ENCODE results near the gene ABCA8. TPM values are rescaled to one million over a fixed set of nuclear protein-coding genes. Genes with fewer than 3 reads are reported as not detected.
A peak's percentile ranks its signal among the peaks of the same experiment; 100 is the strongest.

Gene ABCA8
- total and polyA plus RNA-seq, 2 of the 8 experiments (the other 6 are each of a cell fraction or from before 2014, with no cell fraction given): not detected

DNA sequence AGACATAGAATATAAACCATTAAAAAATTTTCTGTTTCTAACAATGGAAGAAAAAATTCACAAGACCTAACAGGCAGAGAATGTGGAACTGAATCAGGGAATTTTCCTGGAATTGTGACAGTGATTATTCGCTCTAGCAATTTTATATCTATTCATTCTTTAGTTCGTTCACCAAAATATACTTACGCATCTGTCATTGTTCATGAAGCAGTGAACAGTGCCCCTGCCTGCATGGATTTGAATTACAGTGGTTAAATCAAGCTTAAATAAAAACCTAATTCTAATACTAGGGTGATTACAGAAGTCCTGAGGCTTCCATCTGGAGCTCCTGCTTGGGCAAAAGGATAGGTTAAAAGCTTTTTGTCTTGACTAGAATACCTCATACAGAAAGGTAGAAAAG is 48.6 kb downstream of the ABCA8 start:
- Histone ChIP-seq H2BK15ac (ENCODE audit: low read length) (no peak overlapping the region), H3K4me1 (replicated peaks in 1 of 4; ENCODE audit: control insufficient read depth in 3 of 4, insufficient read depth in 4 of 4, low read length in 3 of 4) (no peaks in the 10 kb centered on the region), H2BK5ac (ENCODE audit: low read depth, low read length) (no peak overlapping the region), H3K23me2 (ENCODE audit: low read depth, low read length) (no peaks in the 10 kb centered on the region), H2BK20ac (ENCODE audit: low read length) (no peak overlapping the region), H3K18ac (ENCODE audit: extremely low read depth, low read length) (no peak overlapping the region), H3K4me2 (ENCODE audit: insufficient read depth in 1 of 2, low read depth in 2 of 2, low read length in 2 of 2) (no peak overlapping the region), H4K20me1 (replicated peaks in 1 of 2; ENCODE audit: control insufficient read depth in 1 of 2, insufficient read depth in 2 of 2, low read length in 2 of 2) (no peaks in the 10 kb centered on the region), H3K79me2 (ENCODE audit: control insufficient read depth in 1 of 2, insufficient read depth in 2 of 2, low read length in 2 of 2) (no peaks in the 10 kb centered on the region), H3K9me3 (ENCODE audit: insufficient read depth in 2 of 2, low read depth in 1 of 2, low read length in 1 of 2) (no peaks in the 10 kb centered on the region), H3K4me3 (ENCODE audit: extremely low read depth in 1 of 4, insufficient read depth in 2 of 4, low read depth in 3 of 4, low read length in 4 of 4) (no peak overlapping the region), H3K79me1 (ENCODE audit: low read depth, low read length) (no peaks in the 10 kb centered on the region), H4K5ac (ENCODE audit: insufficient read length, low read depth, low read length) (no peak overlapping the region), H3K14ac (ENCODE audit: insufficient read length) (no peak overlapping the region), H3K23ac (ENCODE audit: insufficient read length) (no peak overlapping the region), H3K4ac (replicated peaks; ENCODE audit: insufficient read length, low read depth, low read length) (no peak overlapping the region), H2AK5ac (ENCODE audit: low read depth, low read length) (no peak overlapping the region), H2AFZ (ENCODE audit: low read length) (no peak overlapping the region), H2BK12ac (ENCODE audit: low read depth, low read length) (no peak overlapping the region), H3K9ac (replicated peaks in 1 of 4; ENCODE audit: extremely low read depth in 1 of 4, low read depth in 3 of 4, low read length in 3 of 4) (no peak overlapping the region), H3K56ac (replicated peaks; ENCODE audit: insufficient read length, low read depth, low read length) (no peak overlapping the region), H3K36me3 (ENCODE audit: control insufficient read depth in 2 of 4, insufficient read depth in 4 of 4, low read length in 3 of 4) (no peaks in the 10 kb centered on the region), H4K91ac (replicated peaks; ENCODE audit: insufficient read length, low read length) (no peak overlapping the region), H4K8ac (ENCODE audit: extremely low read depth, insufficient read depth, low read length) (no peak overlapping the region), H2BK120ac (replicated peaks; ENCODE audit: low read depth, low read length) (no peak overlapping the region), H3K27ac (ENCODE audit: low read depth, low read length) (no peak overlapping the region), H3K27me3 (replicated peaks in 1 of 4; ENCODE audit: control insufficient read depth in 3 of 4, extremely low read depth in 1 of 4, insufficient read depth in 3 of 4, low read length in 3 of 4) (no peaks in the 10 kb centered on the region)
- FAIRE-seq: no peak
- ChIA-PET CTCF (ENCODE audit: partially characterized antibody) (interaction anchor here (0.5 to 1.6 kb wide), 14 partner anchors 9 to 411 kb away, joined by 3 to 5 read pairs (median 4); partner anchors contain the start of gene ABCA8), POLR2A (ENCODE audit: partially characterized antibody) (no interaction called here)
- DNase-seq (ENCODE audit: low read depth in 1 of 2, low spot score in 2 of 2): no peak
- TF ChIP-seq NRF1 (IDR thresholded peaks at IDR 0.05; ENCODE audit: low read depth, low read length): no peak
- TF ChIP-seq CBX8 (IDR thresholded peaks at IDR 0.05; ENCODE audit: borderline replicate concordance, low read depth, low read length): no peak
- TF ChIP-seq RAD21 (IDR thresholded peaks at IDR 0.05 in 1 of 2, conservative IDR thresholded peaks at IDR 0.05 in 1 of 2; ENCODE audit: low read depth in 2 of 2, low read length in 2 of 2): peak; percentile 48 to 49
- TF ChIP-seq BCL11A (IDR thresholded peaks at IDR 0.05; ENCODE audit: low read depth in 2 of 2, low read length in 2 of 2): no peak
- no peak for TF ChIP-seq CBX5 (IDR thresholded peaks at IDR 0.05; ENCODE audit: low read depth, low read length)
- TF ChIP-seq, protein P1, sequence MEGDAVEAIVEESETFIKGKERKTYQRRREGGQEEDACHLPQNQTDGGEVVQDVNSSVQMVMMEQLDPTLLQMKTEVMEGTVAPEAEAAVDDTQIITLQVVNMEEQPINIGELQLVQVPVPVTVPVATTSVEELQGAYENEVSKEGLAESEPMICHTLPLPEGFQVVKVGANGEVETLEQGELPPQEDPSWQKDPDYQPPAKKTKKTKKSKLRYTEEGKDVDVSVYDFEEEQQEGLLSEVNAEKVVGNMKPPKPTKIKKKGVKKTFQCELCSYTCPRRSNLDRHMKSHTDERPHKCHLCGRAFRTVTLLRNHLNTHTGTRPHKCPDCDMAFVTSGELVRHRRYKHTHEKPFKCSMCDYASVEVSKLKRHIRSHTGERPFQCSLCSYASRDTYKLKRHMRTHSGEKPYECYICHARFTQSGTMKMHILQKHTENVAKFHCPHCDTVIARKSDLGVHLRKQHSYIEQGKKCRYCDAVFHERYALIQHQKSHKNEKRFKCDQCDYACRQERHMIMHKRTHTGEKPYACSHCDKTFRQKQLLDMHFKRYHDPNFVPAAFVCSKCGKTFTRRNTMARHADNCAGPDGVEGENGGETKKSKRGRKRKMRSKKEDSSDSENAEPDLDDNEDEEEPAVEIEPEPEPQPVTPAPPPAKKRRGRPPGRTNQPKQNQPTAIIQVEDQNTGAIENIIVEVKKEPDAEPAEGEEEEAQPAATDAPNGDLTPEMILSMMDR (IDR thresholded peaks at IDR 0.05; ENCODE audit: control extremely low read depth in 1 of 3, insufficient read depth in 1 of 3, low read depth in 1 of 3, low read length in 3 of 3): peak in 2 of 3 experiments; percentile 29 to 50; a peak in 2 of 4 replicates
- no peak for TF ChIP-seq JUND (IDR thresholded peaks at IDR 0.05; ENCODE audit: low read length)
- WGBS, 2 experiments (ENCODE audit: extremely low coverage in 1 of 2, insufficient coverage in 1 of 2, insufficient read length in 1 of 2, insufficient replicate concordance in 2 of 2, low coverage in 1 of 2, low lambda C conversion rate in 2 of 2, missing lambda C conversion rate in 1 of 2): 89% methylated on average over 3 of the region's 3 CpGs; no CpG with 5 or more reads in 1 of the 2 experiments
